ENCODE results near the gene CD63. TPM values are rescaled to one million over a fixed set of nuclear protein-coding genes. Genes with fewer than 3 reads are reported as not detected.

CD63 gene
- polyA plus RNA-seq, 12 donors = 417 to 887 (median 763) TPM

DNA sequence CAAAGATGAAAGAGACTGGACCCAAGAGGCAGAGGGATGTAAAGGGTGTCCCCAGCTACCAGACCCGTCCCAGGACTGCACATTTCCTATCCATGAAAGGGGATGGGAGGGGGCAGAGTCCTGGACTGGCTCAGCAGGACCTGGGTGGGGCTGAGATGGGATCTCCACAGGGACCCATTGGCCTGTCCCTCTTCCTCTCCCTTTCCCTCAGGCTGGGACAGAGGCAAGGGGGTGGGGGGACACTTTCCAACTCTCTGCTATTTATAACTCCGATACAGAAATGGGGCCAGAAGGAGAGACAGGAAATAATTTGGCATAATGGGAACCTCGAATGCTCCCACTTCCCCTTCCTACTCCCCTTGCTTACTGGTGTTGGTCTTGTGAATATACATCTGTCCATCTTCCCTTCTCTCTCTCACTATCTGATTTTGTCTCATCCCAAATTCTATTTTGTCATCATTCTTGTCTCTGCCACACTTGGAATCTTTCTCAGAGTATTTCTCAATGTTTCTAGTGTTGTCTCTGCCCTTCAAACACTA is 20.0 kb downstream of the CD63 start:
- DNase-seq = no peak

DNA sequence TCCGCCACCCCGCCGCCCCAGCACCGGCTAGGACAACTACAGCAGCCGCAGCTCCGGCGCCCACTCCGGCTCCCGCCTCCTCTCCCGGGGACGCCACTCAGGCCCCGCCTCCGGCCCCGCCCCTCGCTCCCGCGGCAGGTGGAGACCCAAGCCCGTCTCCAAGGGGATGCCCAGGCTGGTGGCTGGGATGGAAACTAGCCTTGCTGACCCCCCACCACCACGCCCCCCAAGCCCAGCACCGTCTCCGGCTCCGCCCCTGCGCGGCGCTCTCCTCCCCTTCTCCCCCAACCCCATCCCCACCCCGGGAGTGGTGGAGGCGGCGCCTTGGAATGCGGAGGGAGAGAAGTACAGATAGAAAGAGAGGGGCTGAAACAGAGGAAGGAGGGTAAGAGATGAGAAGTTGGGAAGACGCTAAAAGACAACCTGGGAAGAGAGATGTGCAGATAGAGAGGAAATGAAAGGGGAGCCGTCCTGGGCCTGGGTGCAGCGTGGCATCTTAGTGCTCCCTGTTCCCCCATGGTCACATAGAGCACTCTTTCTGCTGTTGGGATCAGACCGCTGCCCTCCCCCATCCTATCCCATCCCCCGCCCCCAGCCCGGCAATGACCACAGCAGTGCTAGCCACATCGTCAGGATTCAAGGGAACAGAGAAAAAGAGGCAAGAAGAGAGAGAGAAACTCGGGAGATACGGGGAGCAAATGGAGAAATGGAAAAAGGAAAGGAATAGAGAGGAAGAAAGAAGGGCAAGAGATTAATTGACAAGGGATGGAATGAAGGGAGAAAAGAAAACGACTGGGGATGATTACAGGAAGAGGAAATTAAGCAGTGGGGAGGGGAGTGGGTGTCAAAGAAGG is 20.7 kb downstream of the CD63 start, which contains the start of gene ITGA7:
ITGA7 (minus strand) TSS at position 64 of the 854 bp plus-strand sequence. CDS start 222 bp downstream, outside the sequence.
- no peak for DNase-seq

DNA sequence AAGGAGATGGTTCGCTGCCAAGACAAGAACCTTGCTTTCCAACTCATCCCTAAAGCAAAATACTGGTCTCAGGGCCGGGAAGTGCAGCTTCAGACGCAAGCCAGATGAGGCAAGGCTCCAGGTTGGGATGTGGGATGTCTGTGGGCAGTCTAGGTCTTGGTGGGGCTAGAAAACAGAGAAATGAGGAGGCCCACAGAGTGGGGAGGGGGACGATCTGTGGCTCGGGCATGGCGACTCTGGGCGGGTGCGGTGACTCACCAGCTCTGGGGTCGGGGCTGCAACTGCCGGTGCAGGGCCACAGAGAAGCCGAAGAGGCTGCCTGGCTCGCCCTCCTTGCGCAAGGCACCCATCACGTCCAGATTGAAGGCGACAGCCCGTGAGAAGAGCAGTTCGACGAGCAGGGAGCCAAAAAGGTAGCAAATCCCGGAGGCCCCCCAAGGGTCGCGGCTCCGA is 21.6 kb downstream of the CD63 start:
- no peak for DNase-seq

DNA sequence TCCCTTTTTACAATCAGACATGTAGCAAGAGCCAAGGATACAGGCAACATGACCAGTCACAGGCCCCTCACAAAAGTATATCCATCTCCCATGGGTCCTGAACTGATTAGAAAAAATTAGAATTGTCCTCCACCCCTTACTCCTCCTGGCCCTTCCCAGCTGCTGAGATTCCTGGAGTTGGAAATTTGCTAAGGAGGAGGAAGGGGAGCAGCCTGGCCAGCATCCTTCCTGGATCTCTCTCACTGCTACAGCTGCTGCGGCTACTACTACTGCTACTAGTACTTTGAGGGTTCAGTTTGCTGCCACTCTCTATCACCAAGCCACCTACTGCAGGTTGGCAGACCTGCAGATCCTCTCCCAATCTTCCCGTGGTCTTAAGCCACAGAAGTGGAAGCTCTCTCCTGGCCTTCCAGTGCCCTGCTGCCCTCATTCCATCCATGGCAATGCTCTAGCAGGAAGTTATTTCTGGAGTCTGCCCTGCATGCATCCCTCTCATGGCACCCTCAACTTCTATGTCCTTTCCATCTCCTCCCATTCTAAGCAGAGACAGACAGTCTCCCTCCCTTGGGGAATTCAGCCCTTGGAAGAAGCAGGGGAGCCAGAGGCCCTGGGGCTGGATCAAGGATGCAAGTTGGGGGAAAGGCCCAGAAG is 22.1 kb downstream of the CD63 start:
- no peak for DNase-seq

DNA sequence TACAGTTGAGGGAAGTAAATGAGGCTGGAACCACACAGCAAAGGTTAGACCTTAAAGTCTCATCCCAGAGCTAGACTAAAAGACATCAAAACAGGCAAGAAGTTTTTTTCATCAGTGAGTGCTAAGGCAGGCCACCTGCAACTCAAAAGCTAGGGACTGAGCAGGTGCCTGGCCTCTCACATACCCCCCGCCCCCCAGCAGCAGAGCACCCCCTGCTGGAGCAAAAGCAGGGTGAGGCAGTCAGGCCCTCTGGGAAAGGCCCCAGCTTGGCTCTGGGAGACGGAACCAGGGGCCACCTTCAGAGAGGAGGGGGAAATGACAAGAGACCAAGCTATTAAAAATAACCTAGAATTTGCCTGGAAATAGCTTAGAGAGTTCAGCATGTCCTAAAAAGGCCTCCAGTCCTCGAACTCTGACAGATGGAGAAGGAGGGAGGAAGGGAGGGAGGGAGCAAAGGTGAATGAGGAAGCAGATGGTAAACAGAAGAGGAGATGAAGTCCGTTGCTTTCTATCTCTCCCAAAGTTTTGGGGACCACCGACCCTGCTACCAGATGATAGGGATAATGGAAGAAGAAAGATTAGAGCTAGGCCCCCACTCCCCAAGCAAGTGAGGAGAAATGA is 22.9 kb downstream of the CD63 start:
- no peak for DNase-seq

DNA sequence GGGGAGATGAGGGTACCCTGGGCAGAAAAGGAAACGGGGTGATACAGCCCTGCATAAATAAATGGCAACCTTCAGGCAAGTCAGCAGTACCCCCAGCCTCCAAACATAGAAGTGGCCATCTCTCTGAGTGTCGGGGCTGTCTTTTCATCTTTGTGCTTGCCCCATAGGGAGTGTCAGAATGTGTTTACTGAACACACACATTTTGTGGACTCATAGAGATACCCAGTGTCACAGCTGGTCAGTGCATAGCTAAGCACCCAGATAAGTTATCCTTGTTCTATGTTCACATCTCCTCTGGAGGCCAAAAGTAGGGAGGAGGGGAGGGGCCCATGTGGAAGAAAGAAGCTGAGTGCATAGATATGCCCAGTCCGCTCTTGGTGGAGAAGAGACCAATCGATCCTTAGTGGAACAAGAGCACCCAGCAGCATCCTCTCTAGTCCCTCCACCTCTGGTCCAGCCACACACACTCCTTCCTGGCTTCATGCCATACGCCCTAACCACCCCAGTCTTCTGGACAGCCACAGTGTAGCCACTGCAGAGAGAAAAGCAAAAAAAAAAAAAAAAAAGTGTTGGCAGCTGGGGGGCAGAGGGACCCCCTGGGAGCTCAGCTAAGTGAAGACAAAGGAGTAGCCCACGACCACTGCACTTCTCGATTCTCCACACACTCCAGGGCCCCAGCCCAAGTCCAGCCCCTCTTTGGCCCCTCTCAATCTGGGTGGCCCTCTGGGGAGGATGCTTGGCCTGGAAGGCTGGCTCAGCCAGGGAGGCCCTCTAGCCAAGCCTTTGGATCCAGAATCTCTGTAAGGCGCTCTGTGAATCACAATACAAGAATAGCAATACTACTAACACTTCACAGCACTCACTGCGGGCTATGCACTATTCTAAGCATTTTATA is 23.7 kb downstream of the CD63 start:
- DNase-seq = no peak

DNA sequence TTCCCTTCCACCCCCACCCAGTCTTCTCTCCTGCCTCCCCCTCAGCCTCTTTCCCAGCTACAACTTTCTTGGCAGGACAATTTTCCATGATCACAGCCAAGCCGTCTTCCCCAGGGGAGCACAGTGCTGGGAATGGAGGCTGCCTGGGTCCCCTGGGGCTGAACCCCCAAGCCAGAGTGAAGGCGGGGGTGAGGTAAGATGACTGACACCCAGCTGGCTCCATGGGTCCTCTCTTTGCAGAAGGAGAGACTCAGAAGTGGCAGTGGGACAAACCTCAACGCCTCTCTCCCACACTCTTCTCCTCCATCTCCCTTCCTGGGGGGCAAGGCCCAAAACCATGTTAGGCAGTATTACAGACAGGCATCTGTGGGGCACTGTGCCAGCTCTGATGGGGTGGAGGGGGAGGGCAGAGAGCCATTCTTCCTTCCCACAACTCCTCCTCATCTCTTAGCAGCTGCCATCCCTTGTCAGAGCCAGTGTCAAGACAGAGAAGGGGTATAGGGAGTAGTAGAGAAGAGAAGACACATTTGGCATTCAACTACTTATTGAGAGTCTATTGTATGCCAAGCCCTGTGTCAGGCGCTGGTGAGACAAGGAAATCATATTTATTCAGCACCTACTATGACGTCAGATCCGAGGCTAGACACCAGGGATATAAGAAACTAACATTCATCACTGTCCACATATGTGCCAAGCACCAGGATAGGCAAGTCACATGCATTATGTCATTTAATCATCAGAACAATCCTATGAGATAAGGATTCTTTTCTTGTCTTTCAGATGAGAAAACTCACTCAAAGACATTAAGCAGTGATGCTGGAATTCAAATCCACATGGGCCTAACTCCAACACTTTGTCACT is 24.7 kb downstream of the CD63 start:
- no peak for DNase-seq

DNA sequence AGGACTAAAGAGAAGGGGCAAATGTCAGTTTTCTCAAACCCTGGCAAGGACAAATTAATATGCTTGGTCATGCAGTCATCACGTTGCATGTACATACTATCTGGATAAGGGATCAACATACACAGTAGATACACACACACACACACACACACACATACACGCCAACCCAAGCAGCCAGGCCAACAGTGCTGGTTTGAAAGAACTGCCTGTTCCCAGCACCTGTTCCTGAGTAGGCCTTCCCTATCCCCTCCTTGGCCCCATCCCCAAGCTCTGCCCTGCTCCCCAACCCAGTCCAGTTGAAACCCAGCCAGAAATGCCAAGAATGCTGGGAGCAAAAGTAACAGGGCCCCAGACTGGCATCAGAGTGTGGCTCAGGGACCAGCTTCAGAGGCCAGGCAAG is 25.5 kb downstream of the CD63 start:
- DNase-seq = no peak

DNA sequence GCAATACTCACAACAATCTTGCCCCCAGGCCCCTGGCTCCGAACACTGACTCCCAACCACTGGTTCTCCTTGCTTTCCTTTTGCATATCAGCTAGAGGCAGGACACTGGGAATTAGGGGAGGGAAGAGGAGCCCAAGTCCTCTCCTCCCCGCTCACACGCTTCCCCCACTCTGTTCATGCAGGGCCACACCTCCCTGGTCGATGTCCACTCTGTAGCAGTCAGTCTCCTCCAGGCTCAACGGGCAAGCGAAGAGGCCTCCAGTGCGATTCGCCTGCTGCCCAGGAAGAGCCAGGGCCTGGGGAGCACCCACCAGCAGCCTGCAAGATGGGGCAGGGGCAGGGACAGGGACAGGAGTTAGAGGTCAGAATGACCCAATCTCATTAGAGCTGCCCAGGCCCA is 25.9 kb downstream of the CD63 start:
- no peak for DNase-seq

DNA sequence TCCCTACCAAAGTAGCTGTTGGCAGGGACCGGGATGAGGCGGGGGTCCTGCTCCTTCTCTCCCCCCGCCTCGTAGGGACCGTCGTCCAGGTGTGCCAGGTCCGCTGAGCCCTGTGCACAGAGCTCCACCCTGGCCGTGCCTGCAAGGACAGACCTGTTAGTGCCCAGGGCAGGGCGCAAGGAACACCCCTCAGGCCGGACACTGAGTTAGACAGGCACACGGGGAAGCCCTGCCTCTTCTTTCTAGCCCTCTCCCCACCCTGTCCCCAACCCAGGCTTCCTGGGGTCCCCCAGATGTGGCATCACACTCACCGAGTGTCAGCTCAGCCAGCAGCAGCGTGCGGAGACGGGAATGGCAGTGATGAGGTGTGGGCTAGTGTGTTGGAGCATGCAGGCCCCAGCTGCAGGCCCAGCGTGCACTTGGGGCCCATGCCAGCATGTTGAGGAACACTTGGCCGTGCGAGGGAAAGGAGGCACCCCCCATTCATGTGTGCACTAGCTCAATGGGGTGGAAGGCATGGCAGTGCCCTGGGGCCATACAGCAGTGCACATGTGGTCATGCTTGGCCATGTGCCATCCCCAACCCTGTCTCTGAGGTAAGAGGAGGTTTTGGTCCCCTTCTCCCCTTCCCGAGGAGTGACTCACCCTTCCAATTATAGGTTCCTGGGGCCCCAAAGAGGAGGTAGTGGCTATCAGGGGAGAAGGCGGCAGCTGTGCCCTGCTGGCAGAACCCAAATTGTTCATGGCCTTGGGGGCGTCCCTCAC is 28.4 kb downstream of the CD63 start:
- no peak for DNase-seq

DNA sequence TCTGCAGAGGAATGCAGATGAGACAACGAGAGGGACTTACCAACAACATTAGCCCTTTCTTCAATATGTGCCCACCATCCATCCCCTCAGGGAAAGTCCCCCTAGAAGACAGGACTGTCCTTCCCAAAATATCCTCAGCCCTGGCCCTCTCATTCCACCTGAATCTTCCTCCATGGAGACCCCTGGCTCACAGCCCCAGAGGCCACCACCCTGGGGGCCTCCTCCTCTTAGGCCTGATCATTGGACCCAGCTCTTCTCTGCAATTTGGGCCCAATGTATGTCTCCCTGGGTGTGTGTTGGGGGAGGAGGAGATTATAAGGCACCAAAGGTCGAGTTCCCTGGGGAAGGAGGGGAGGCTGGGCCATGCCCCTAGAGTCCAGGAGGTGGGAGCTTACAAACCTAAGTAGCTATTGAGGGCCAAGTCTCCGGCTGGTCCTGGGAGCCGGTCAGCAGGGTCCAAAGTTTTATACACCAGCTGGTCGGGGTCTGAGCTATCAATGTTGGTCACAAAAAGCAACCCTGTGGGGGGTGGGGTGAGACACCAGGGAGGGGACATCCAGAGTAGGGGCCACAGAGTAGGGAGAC is 29.2 kb downstream of the CD63 start:
- DNase-seq = no peak

DNA sequence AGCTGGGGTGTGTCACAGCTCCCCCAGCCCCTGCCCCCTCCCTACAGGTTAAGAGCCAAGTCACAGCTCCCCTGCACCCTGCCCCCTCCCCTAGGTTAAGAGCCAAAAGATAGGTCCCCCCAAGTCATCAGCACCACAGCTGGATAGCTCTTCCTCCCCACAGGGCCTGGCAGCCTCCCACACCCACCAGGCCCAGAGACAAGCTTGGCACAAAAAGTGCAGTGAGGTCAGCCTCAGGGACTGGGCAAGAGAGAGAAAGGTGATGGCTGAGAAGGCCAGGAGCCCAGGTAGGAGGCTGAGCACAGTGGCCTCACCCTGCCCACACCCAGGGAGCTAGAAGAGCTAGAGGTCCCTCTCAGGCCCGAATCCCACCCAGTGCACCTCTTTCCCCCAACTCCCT is 29.8 kb downstream of the CD63 start:
- no peak for DNase-seq

DNA sequence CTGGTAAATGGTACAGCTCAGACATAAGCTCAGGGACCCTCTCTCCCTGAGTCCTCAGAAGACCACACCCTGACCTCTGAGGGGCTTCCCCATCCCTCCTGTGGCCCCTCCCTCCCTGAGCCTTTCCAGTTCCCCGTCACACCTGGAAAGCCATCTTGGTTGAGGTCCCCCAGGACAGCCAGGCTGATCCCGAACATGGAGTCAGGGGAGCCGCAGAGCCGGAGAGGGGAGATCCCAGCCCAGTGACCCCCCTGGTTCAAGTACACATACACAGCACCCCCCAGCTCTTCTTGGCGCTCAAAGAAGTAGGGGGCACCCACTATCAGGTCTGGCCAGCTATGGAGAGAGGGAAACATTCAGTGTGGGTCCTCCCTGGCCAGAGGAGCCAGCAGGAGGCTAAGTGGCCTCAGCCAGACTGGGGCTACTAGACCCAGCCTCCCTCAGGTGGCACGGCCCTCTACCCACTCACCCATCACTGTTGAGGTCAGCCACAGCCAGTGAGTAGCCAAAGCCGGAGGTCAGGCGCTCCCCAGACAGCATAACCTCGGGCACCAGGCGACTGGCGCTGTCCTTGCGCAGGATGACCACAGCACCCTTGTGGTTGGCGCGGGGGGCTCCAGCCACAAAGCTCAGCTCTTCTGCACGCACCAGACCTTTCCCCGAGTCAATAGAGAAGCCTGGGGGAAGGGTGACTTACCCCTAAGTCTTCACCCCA is 30.4 kb downstream of the CD63 start:
- no peak for DNase-seq

DNA sequence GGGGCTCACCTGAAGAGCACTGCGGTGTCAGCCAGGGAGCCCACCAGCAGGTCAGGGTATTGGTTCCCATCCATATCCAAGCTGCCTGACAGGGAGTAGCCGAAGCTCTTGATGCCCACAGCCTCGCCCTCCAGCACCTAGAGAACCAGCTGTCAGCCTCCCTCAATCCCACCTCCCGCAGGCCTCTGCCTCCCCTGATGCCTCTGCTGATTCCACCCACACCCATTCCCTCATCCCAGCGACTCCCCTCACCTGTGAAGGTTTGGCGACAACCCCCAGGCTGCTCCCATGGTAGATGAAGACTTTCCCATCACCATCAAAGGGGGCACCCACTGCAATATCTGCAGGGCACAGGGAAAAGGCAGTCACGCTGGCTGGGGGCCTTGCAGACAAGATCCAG is 31.1 kb downstream of the CD63 start:
- no peak for DNase-seq

DNA sequence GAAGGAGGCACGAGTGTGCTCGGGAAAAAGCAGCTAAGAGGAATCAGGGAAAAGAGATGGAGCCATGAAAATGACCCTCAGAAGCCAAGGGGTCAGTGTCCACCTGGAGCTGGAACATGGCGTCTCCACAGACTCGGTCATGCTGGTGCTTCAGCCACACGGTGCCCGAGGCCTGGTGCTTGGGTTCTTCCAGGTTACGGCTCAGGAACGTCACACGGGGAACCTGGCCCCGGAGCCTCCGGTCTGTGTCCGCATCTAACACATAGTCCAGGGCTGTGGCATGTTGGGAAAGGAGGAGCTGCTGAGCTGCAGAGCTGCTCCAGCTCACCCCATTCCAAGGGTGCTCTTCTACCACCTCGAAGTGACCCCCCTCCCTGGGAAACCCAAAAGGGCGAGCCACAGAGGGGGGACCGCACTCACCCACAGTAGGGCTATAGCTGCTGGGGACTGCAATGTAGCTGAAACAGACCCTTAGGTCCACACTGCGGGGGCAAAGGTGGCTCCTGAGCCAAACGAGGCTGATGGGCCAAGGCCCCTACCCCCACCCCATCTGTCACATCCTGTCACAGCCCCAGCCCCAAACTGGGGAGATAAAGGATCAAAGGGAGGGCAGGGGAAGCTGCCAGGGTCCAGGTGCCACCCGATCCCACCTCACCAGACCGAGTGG is 31.9 kb downstream of the CD63 start:
- DNase-seq = no peak

DNA sequence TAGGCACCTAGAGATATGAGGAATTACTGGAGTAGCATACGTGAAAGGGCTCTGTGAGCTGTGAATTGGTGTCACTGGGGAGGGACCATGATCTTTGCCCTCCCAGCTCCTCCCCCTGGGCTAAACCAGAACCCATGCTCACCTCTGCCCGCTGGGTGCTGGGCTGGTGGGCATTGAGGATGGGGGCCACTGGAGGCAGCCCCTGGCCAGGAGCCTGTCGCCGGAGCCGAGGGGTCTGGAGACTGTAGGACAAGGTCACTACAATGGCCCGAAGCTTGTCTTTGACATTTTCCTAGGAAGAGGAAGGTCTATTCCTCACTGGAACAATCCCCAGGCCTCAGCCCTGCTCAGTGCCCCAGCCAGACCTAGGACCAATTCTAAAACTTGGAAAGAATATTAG is 32.7 kb downstream of the CD63 start:
- DNase-seq = no peak

DNA sequence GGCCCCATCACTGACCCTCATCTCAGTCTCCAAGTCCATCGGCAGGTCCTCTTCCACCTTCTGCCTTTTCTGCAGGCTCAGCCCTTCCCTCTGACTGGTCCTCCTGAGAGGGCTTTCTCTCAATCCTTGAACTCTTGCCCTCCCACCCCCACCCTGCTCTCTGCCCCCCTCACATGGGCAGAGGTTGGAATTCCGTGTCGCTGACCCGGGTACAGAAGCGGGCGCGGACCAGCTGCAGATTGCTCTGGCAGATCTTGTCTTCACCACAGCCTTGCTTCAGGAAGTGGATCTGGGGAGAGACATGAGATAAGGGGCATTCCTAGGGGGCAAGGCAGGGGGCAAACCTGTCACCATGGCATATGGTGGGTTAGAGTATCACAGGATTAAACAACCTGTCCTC is 33.5 kb downstream of the CD63 start:
- no peak for DNase-seq

DNA sequence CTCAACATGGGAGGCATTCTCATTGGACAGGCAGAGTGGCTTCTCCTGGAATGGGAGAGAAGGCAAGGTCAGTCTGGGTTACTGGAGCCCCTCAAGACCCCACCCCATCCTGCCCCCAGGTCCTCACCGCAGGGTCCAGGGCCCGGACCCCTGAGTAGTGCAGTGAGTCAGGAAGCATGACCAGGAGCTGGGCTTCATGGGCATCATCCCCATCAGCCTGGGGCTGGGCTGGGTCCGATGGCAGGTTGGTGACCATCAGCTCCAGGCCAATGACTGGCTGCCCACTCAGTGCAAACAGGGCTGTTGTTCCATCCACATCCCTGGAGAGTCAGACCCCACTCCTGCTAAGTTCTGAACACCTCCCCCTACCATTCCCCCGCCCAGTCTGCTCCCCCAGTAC is 34.2 kb downstream of the CD63 start:
- no peak for DNase-seq

All from muscle of arm (tissue), 12 donors.